ENCODE measurements around the gene FAM234A.

FAM234A gene

GRCh38 chr16:301235-301634 is 66.6 kb downstream of the FAM234A start:
- DNase-seq (ENCODE audit: low read depth), result no peak

GRCh38 chr16:301950-302349 is 67.3 kb downstream of the FAM234A start:
- no peak for DNase-seq (ENCODE audit: low read depth)

- DNase-seq (ENCODE audit: low read depth), result no peak
Measured at GRCh38 chr16:303760-304505, 69.3 kb downstream of the FAM234A start.

- DNase-seq (ENCODE audit: low read depth), result no peak
Measured at GRCh38 chr16:305916-306626, 71.5 kb downstream of the FAM234A start.

GRCh38 chr16:306911-307370 is 72.3 kb downstream of the FAM234A start:
- DNase-seq (ENCODE audit: low read depth), result no peak

GRCh38 chr16:307691-308312 is 73.2 kb downstream of the FAM234A start:
- no peak for DNase-seq (ENCODE audit: low read depth)

GRCh38 chr16:309476-309875 is 74.9 kb downstream of the FAM234A start:
- no peak for DNase-seq (ENCODE audit: low read depth)

GRCh38 chr16:311725-312124 is 77.1 kb downstream of the FAM234A start:
- DNase-seq (ENCODE audit: low read depth), result no peak

- DNase-seq (ENCODE audit: low read depth), result no peak
Measured at GRCh38 chr16:314351-314750, 79.7 kb downstream of the FAM234A start.

- no peak for DNase-seq (ENCODE audit: low read depth)
Measured at GRCh38 chr16:314795-315299, 80.2 kb downstream of the FAM234A start.
